HepG2 (cell line): ENCODE measurements around the gene RIPOR1. TPM values are rescaled to one million over a fixed set of nuclear protein-coding genes. Genes with fewer than 3 reads are reported as not detected.

Source experiments
- CREM ChIP-seq, 2 experiments: sonication (generic) in 1 of 2; formaldehyde crosslinking in 1 of 2; IDR thresholded peaks; 2 replicates each; pipeline versions ENCODE4 v1.4.0 to v1.6.1; 2016 to 2020; ENCODE audit warnings: antibody characterized with exemption in 1 of 2, mild to moderate bottlenecking in 1 of 2, missing genetic modification reagents in 1 of 2
- ETV6 ChIP-seq: sonication (generic); formaldehyde crosslinking; conservative IDR thresholded peaks from 2 replicates; pipeline ENCODE4 v1.4.0; 2020; ENCODE audit warnings: missing genetic modification reagents
- EZH2 ChIP-seq: conservative IDR thresholded peaks from 2 replicates; pipeline ENCODE4 v1.6.1; 2012; ENCODE audit warnings: mild to moderate bottlenecking, low read depth, low read length, moderate library complexity
- HNRNPLL ChIP-seq: fragments of 200-400 bp; formaldehyde crosslinking; IDR thresholded peaks from 2 replicates; pipeline ENCODE4 v1.6.1; 2017; ENCODE audit warnings: mild to moderate bottlenecking, low read depth, low read length; ENCODE audit not compliant: poor library complexity, severe bottlenecking
- HOXA7 ChIP-seq: sonication (generic); formaldehyde crosslinking; IDR thresholded peaks from 2 replicates; pipeline ENCODE4 v1.8.1; 2022; ENCODE audit warnings: mild to moderate bottlenecking, missing genetic modification reagents, moderate library complexity
- ISL2 ChIP-seq: sonication (generic); formaldehyde crosslinking; IDR thresholded peaks from 2 replicates; pipeline ENCODE4 v1.5.0; 2020; ENCODE audit warnings: missing genetic modification reagents
- KAT8 ChIP-seq: IDR thresholded peaks from 2 replicates; pipeline ENCODE4 v1.6.1; 2016; ENCODE audit warnings: missing genetic modification reagents, missing compliant biosample characterization
- MLLT10 ChIP-seq: sonication (generic); formaldehyde crosslinking; IDR thresholded peaks from 2 replicates; pipeline ENCODE4 v1.4.0; 2020; ENCODE audit warnings: missing genetic modification reagents
- MZF1 ChIP-seq: sonication (generic); formaldehyde crosslinking; IDR thresholded peaks from 2 replicates; pipeline ENCODE4 v1.8.1; 2023; ENCODE audit warnings: mild to moderate bottlenecking, missing genetic modification reagents, borderline replicate concordance
- NCOR1 ChIP-seq: fragments of 200-600 bp; sonication (generic); IDR thresholded peaks from 2 replicates; pipeline ENCODE4 v1.7.0; 2017; ENCODE audit warnings: antibody characterized with exemption, low read length, borderline replicate concordance
- PAWR ChIP-seq: sonication (generic); formaldehyde crosslinking; IDR thresholded peaks from 2 replicates; pipeline ENCODE4 v1.4.0; 2020; ENCODE audit warnings: missing genetic modification reagents, mild to moderate bottlenecking, borderline replicate concordance
- SMYD3 ChIP-seq: sonication (generic); formaldehyde crosslinking; IDR thresholded peaks from 2 replicates; pipeline ENCODE4 v1.8.1; 2023; ENCODE audit warnings: mild to moderate bottlenecking, missing genetic modification reagents
- SRSF9 ChIP-seq: fragments of 200-400 bp; formaldehyde crosslinking; IDR thresholded peaks from 2 replicates; pipeline ENCODE4 v1.6.1; 2018; ENCODE audit warnings: borderline replicate concordance, mild to moderate bottlenecking, low read depth, low read length; ENCODE audit not compliant: insufficient read depth, poor library complexity, severe bottlenecking
- THYN1 ChIP-seq: sonication (generic); formaldehyde crosslinking; IDR thresholded peaks from 2 replicates; pipeline ENCODE4 v1.8.1; 2023; ENCODE audit warnings: low read depth, mild to moderate bottlenecking, moderate library complexity, missing genetic modification reagents, borderline replicate concordance
- ZFP62 ChIP-seq: sonication (generic); formaldehyde crosslinking; IDR thresholded peaks from 2 replicates; pipeline ENCODE4 v1.4.0; 2020; ENCODE audit warnings: missing genetic modification reagents
- ZMYM4 ChIP-seq: sonication (generic); formaldehyde crosslinking; IDR thresholded peaks from 2 replicates; pipeline ENCODE4 v1.8.1; 2023; ENCODE audit warnings: mild to moderate bottlenecking, missing genetic modification reagents
- ZNF124 ChIP-seq: sonication (generic); formaldehyde crosslinking; IDR thresholded peaks from 2 replicates; pipeline ENCODE4 v1.4.0; 2020; ENCODE audit warnings: missing genetic modification reagents
- ZNF326 ChIP-seq: sonication (generic); formaldehyde crosslinking; IDR thresholded peaks from 2 replicates; pipeline ENCODE4 v1.4.0; 2020; ENCODE audit warnings: missing genetic modification reagents, borderline replicate concordance
- ZNF672 ChIP-seq: sonication (generic); formaldehyde crosslinking; IDR thresholded peaks from 2 replicates; pipeline ENCODE4 v1.8.1; 2022; ENCODE audit warnings: missing genetic modification reagents
- ZNF766 ChIP-seq: sonication (generic); formaldehyde crosslinking; IDR thresholded peaks from 2 replicates; pipeline ENCODE4 v1.5.0; 2020; ENCODE audit warnings: missing genetic modification reagents, borderline replicate concordance
- polyA plus RNA-seq, 8 experiments: library from polyadenylated mRNA; depleted of rRNA in 3 of 8; stranded (reverse) in 7 of 8; unstranded in 1 of 8; fragments of >200 nt; fragmentation: Illumina TruSeq in 4 of 8; extraction: Trizol in 4 of 8; gene quantifications; 2 replicates each; pipeline versions ENCODE4 v1.2.1 to v1.2.3, GENCODE V29; 2011 to 2016; ENCODE audit warnings: low read depth in 4 of 8, missing spikeins in 1 of 8, mixed read lengths in 1 of 8; ENCODE audit not compliant: insufficient read depth in 1 of 8
- total RNA-seq, 5 experiments: library from RNA; depleted of rRNA; stranded (reverse); fragments of >200 nt; fragmentation: Illumina TruSeq; extraction: Trizol; gene quantifications; 2 replicates each; pipeline ENCODE4 v1.2.3, GENCODE V29; 2016; ENCODE audit warnings: low read depth in 1 of 5
- TF ChIP-seq, protein P1 (sequence below): sonication (generic); formaldehyde crosslinking; IDR thresholded peaks from 2 replicates; pipeline ENCODE4 v1.4.0; 2020; ENCODE audit warnings: missing genetic modification reagents, borderline replicate concordance

The RIPOR1 gene
- total and polyA plus RNA-seq, 2 of the 13 experiments (the other 11 are each of a cell fraction or from before 2014, with no cell fraction given), result 4.6 to 8.1 TPM

DNA sequence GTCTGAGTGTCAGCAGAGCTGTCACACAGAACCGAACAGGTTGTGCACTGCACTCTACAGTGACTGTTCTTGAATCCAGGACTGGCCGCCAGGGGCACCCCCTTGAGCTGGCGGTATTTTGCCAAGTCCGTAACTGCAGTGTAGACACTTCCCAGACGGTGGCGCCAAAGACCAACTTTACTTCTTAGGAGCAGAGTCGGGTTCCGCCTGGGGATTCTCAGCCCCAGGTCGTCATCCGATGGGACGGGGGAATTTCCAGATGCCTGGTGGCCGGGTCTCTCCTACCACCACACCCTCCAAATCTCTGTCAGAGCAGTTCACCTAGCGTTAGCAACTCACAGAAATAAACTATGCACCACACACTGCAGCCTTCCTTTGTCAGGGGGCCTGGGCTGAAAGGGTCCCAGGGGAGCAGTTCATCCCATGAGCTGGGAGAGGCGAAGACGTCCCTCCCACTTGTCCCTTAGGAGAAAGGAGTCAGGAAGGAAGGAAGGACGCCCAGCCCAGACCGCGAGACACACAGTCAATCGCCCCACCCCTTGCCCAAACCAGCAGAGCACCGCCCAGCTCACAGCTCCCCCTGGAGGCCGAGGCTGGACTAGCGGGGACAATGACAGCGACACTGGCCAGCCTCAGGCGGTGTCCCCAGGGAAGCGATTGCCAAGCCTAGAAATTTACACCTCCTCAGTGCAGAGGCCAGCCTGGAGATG lies 7.4 kb upstream of the RIPOR1 start (continued):
- TF ChIP-seq, protein P1, sequence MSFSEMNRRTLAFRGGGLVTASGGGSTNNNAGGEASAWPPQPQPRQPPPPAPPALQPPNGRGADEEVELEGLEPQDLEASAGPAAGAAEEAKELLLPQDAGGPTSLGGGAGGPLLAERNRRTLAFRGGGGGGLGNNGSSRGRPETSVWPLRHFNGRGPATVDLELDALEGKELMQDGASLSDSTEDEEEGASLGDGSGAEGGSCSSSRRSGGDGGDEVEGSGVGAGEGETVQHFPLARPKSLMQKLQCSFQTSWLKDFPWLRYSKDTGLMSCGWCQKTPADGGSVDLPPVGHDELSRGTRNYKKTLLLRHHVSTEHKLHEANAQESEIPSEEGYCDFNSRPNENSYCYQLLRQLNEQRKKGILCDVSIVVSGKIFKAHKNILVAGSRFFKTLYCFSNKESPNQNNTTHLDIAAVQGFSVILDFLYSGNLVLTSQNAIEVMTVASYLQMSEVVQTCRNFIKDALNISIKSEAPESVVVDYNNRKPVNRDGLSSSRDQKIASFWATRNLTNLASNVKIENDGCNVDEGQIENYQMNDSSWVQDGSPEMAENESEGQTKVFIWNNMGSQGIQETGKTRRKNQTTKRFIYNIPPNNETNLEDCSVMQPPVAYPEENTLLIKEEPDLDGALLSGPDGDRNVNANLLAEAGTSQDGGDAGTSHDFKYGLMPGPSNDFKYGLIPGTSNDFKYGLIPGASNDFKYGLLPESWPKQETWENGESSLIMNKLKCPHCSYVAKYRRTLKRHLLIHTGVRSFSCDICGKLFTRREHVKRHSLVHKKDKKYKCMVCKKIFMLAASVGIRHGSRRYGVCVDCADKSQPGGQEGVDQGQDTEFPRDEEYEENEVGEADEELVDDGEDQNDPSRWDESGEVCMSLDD, result no peak
- peak; percentile 24 for TF ChIP-seq HNRNPLL
- TF ChIP-seq EZH2, result no peak
- TF ChIP-seq MZF1 (CRISPR knock-in tag), result peak; percentile 95; the same call in 1 of the 2 replicates
- TF ChIP-seq SRSF9, result no peak
- peak; percentile 28; the same call in 1 of the 2 replicates for TF ChIP-seq CREM (IDR thresholded peaks at IDR 0.05)
- TF ChIP-seq CREM (CRISPR knock-in tag; IDR thresholded peaks at IDR 0.05), result no peak
- peak; percentile 75 for TF ChIP-seq ISL2 (CRISPR knock-in tag)
- TF ChIP-seq ZNF766 (CRISPR knock-in tag), result no peak
- TF ChIP-seq SMYD3 (CRISPR knock-in tag), result peak; percentile 37; the same call in 1 of the 2 replicates
- no peak for TF ChIP-seq PAWR (CRISPR knock-in tag)
- no peak for TF ChIP-seq ZNF672
- no peak for TF ChIP-seq NCOR1
- TF ChIP-seq ZNF124 (CRISPR knock-in tag), result peak; percentile 24; the same call in 1 of the 2 replicates
- TF ChIP-seq ZMYM4 (CRISPR knock-in tag), result peak; percentile 56; the same call in 1 of the 2 replicates
- no peak for TF ChIP-seq ZNF326 (CRISPR knock-in tag)
- peak; percentile 82 for TF ChIP-seq KAT8 (CRISPR knock-in tag)
- no peak for TF ChIP-seq HOXA7 (CRISPR knock-in tag)
- no peak for TF ChIP-seq ZFP62 (CRISPR knock-in tag)
- no peak for TF ChIP-seq MLLT10
- no peak for TF ChIP-seq THYN1 (CRISPR knock-in tag)
- 0 out of 2 replicates have a peak, but pooled peaks have one; percentile 72 for TF ChIP-seq ETV6 (CRISPR knock-in tag)
